ENCODE results near the gene PTPRE.

PTPRE gene

GRCh38 chr10:127928021-127928806 lies 21.3 kb downstream of the PTPRE start:
- no peak for DNase-seq

GRCh38 chr10:127932521-127933270 lies 25.8 kb downstream of the PTPRE start:
- no peak for DNase-seq

- DNase-seq = no peak
Observed at GRCh38 chr10:127933271-127933670, 26.4 kb downstream of the PTPRE start.

GRCh38 chr10:127934383-127934782 lies 27.5 kb downstream of the PTPRE start:
- no peak for DNase-seq

- DNase-seq = no peak
Observed at GRCh38 chr10:127935071-127935561, 28.2 kb downstream of the PTPRE start.

- DNase-seq = no peak
Observed at GRCh38 chr10:127937069-127937468, 30.2 kb downstream of the PTPRE start.

- DNase-seq = no peak
Observed at GRCh38 chr10:127937915-127938463, 31.1 kb downstream of the PTPRE start.

- DNase-seq = no peak
Observed at GRCh38 chr10:127939786-127940330, 33.0 kb downstream of the PTPRE start.

GRCh38 chr10:127940866-127941640 lies 34.1 kb downstream of the PTPRE start:
- DNase-seq = no peak

- no peak for DNase-seq
Observed at GRCh38 chr10:127942811-127943210, 35.9 kb downstream of the PTPRE start.

GRCh38 chr10:127943336-127943910 lies 36.5 kb downstream of the PTPRE start:
- DNase-seq = no peak

- DNase-seq = no peak
Observed at GRCh38 chr10:127944256-127944655, 37.4 kb downstream of the PTPRE start.

GRCh38 chr10:127945341-127945758 lies 38.4 kb downstream of the PTPRE start:
- DNase-seq = peak in 1 of 2 donors; percentile 9

GRCh38 chr10:127945948-127946711 lies 39.2 kb downstream of the PTPRE start:
- DNase-seq = no peak

GRCh38 chr10:127947211-127947610 lies 40.3 kb downstream of the PTPRE start:
- DNase-seq = no peak

- no peak for DNase-seq
Observed at GRCh38 chr10:127948791-127949190, 41.9 kb downstream of the PTPRE start.

GRCh38 chr10:127949831-127950230 lies 42.9 kb downstream of the PTPRE start:
- DNase-seq = no peak

GRCh38 chr10:127951861-127952574 lies 45.1 kb downstream of the PTPRE start:
- no peak for DNase-seq

- no peak for DNase-seq
Observed at GRCh38 chr10:127952575-127952869, 45.6 kb downstream of the PTPRE start.

GRCh38 chr10:127952918-127953317 lies 46.0 kb downstream of the PTPRE start:
- no peak for DNase-seq

- no peak for DNase-seq
Observed at GRCh38 chr10:127953876-127954275, 47.0 kb downstream of the PTPRE start.

Data from stimulated activated CD4-positive, alpha-beta T cell treated with anti-CD3 and anti-CD28 coated beads, Interleukin-2, amount 100 ng/mL, for 48 hours (primary cell).